ENCODE measurements around the gene MUC21. TPM values are rescaled to one million over a fixed set of nuclear protein-coding genes. Genes with fewer than 3 reads are reported as not detected.

The MUC21 gene
- total RNA-seq, 2 donors from 2014 or later = not detected

DNA sequence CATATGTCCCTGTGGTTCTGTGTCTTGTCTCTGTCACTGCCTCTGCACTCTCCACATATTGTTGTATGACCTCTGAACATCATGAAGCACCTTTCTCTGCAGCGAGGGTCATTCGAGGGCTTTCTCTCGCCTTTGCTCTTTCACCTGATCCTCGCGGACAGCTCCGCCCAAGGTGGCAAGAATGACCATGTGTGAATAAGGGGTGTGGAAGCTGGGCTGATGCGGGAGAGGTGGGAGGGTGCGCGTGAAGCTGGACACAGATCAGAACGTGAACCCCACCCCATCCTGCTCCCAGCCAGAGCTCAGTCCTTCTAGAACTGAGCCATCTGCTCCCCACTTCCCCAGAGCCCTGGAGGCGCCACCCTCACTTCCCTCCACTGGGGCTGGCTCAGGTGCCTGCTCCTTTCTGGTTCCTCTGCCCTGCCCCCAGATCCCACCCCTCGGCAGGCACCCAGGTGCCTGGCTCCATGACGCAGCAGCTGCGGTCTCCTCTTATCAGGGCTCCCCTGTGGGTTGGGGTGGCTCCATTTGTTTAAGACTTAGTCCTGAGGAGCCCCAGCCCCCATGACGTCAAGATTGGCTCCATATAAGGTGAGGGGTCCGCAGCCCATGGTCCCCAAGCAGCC lies 43.0 kb upstream of the MUC21 start, which contains the start of gene MUCL3:
Gene MUCL3 (plus strand): TSS at position 613 of the 626 bp plus-strand sequence. CDS start 27 bp downstream, outside the sequence.
- Histone ChIP-seq H3K4me1 (no peaks in the 10 kb centered on the region), H3K27me3 (no peaks in the 10 kb centered on the region), H3K27ac (no peak within 1 kb of the TSS), H3K9me3 (no peaks in the 10 kb centered on the region), H3K36me3 (no peaks in the 10 kb centered on the region), H3K4me3 (no peak within 1 kb of the TSS), H3K9ac (ENCODE audit: low read depth in 2 of 2, low read length in 2 of 2) (no peak within 1 kb of the TSS)
- TF ChIP-seq, protein P1, sequence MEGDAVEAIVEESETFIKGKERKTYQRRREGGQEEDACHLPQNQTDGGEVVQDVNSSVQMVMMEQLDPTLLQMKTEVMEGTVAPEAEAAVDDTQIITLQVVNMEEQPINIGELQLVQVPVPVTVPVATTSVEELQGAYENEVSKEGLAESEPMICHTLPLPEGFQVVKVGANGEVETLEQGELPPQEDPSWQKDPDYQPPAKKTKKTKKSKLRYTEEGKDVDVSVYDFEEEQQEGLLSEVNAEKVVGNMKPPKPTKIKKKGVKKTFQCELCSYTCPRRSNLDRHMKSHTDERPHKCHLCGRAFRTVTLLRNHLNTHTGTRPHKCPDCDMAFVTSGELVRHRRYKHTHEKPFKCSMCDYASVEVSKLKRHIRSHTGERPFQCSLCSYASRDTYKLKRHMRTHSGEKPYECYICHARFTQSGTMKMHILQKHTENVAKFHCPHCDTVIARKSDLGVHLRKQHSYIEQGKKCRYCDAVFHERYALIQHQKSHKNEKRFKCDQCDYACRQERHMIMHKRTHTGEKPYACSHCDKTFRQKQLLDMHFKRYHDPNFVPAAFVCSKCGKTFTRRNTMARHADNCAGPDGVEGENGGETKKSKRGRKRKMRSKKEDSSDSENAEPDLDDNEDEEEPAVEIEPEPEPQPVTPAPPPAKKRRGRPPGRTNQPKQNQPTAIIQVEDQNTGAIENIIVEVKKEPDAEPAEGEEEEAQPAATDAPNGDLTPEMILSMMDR (IDR thresholded peaks at IDR 0.05) = no peak
- DNase-seq = peak; percentile 25
- intact Hi-C loops (cut with DNase I) = no loop called here

DNA sequence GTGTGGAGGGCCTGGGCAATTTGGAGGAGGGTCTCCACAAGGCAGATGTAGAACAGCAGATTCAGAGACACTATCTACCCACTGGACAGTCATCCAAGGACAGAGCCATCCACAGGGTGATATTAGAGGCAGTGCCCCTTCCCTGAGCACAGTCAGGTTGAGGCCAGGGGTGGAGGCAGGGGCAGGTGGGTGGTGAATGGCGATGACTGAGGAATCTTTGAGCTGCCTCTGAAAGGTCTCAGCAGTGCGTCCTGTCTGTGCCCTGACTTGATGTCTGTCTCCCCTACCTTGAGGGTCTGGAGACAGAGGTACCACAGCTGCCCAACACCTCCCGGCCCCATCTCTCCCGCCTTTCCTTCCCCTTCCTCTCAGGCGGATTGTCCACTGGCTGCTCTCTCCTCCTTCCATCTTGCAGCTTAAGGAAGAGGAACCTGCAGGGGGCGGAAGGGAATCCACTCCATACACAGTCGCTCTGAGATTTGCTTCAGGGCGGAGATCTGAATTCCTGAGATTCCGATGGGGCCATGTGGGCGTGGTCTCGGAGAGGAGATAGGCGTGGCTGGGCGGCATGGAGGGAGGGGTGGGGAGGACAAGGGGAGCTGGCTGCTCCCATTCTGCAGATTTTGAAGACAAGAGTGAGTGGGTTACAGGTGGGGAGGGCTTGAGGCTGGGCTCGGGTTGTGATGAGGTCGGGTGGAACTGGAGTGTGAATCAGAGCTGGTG lies 41.0 kb upstream of the MUC21 start:
- no peak overlapping the region for H3K9ac ChIP-seq (ENCODE audit: low read depth in 2 of 2, low read length in 2 of 2)
- H3K27ac ChIP-seq = no peak overlapping the region

DNA sequence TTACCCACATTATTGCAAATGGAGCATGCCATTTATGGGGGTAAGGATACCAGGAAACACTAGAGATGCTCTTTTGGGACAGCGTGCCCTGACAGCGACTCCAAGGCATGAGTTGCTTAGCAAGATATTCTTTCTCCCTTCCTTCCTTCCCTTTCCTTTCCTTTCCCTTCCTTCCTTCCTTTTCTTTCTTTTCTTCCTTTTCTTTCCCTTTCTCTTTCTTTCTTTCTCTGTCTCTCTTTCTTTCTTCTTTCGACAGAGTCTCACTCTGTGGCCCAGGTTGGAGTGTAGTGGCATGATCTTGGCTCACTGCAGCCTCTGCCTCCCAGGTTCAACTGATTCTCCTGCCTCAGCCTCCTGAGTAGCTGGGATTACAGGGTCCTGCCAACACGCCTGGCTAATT lies 39.5 kb upstream of the MUC21 start:
- H3K27ac ChIP-seq = no peak overlapping the region
- no peak for DNase-seq
- TF ChIP-seq, protein P1 (IDR thresholded peaks at IDR 0.05) = no peak
- H3K4me1 ChIP-seq = no peaks in the 10 kb centered on the region
- intact Hi-C loops (cut with DNase I) = no loop called here
- no peaks in the 10 kb centered on the region for H3K9me3 ChIP-seq
- H3K36me3 ChIP-seq = no peaks in the 10 kb centered on the region
- no peak overlapping the region for H3K4me3 ChIP-seq
- H3K27me3 ChIP-seq = no peaks in the 10 kb centered on the region
- no peak overlapping the region for H3K9ac ChIP-seq (ENCODE audit: low read depth in 2 of 2, low read length in 2 of 2)

More for the DNA sequence above, 41.0 kb upstream of the MUC21 start:
- no peaks in the 10 kb centered on the region for H3K9me3 ChIP-seq
- H3K36me3 ChIP-seq = no peaks in the 10 kb centered on the region
- intact Hi-C loops (cut with DNase I) = no loop called here
- TF ChIP-seq, protein P1 (IDR thresholded peaks at IDR 0.05) = no peak
- H3K4me1 ChIP-seq = no peaks in the 10 kb centered on the region
- peak; percentile 79 for DNase-seq
- no peak overlapping the region for H3K4me3 ChIP-seq
- no peaks in the 10 kb centered on the region for H3K27me3 ChIP-seq

DNA sequence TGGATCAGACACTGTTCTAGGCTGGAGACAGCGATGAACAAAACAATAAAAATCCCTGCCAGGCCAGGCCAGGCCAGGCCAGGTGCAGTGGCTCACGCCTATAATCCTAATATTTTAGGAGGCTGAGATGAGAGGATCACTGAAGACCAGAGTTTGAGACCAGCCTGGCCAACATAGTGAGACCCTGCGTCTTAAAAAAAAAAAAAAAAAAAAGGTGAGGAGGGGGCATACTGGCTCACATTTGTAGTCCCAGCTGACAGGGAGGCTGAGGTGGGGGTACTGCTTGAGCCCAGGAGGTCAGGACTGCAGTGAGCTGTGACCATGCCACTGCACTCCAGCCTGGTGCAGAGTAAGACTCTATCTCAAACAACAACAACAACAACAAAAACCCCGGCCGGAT lies 38.2 kb upstream of the MUC21 start:
- TF ChIP-seq, protein P1 (IDR thresholded peaks at IDR 0.05) = no peak
- DNase-seq = no peak
- H3K27me3 ChIP-seq = no peaks in the 10 kb centered on the region
- no peaks in the 10 kb centered on the region for H3K36me3 ChIP-seq
- no peaks in the 10 kb centered on the region for H3K4me1 ChIP-seq
- H3K4me3 ChIP-seq = no peak overlapping the region
- no peak overlapping the region for H3K27ac ChIP-seq
- intact Hi-C loops (cut with DNase I) = no loop called here
- H3K9me3 ChIP-seq = no peaks in the 10 kb centered on the region
- no peak overlapping the region for H3K9ac ChIP-seq (ENCODE audit: low read depth in 2 of 2, low read length in 2 of 2)

DNA sequence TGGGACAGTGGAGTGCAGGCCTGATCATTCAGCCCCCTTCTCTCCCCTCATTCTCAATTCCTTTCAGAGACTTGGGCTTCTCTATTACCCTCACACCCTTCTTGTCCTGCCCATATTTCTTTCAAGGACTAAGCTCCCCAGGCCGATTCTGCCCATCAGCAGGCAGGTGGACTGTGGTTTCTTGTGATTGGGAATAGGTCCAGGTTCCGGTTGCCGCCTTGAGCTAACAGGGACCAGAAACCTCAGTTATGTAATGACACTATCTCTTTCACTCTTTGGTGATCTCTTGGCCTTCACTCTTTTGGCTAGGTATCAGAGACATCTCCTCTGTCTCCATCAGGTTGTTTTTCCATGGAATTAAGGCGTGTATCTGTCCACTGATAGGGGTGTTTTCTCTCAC lies 36.3 kb upstream of the MUC21 start:
- no peak for DNase-seq
- TF ChIP-seq, protein P1 (IDR thresholded peaks at IDR 0.05) = no peak
- intact Hi-C loops (cut with DNase I) = no loop called here
- Histone ChIP-seq H3K36me3 (no peaks in the 10 kb centered on the region), H3K9me3 (no peaks in the 10 kb centered on the region), H3K27ac (no peak overlapping the region), H3K4me1 (no peaks in the 10 kb centered on the region), H3K4me3 (no peak overlapping the region), H3K27me3 (no peaks in the 10 kb centered on the region), H3K9ac (ENCODE audit: low read depth in 2 of 2, low read length in 2 of 2) (no peak overlapping the region)

Measured in colonic mucosa (tissue), 4 donors.